ENCODE data around the gene KATNA1. TPM values are rescaled to one million over a fixed set of nuclear protein-coding genes. Genes with fewer than 3 reads are reported as not detected.
"Not testable (repeated sequence)": the region's sequence is repeated elsewhere in the genome, so short reads cannot be mapped to it uniquely, and the experiment has no call there.

KATNA1 gene
- total RNA-seq, 1 donor from 2014 or later = 13.3 TPM

DNA sequence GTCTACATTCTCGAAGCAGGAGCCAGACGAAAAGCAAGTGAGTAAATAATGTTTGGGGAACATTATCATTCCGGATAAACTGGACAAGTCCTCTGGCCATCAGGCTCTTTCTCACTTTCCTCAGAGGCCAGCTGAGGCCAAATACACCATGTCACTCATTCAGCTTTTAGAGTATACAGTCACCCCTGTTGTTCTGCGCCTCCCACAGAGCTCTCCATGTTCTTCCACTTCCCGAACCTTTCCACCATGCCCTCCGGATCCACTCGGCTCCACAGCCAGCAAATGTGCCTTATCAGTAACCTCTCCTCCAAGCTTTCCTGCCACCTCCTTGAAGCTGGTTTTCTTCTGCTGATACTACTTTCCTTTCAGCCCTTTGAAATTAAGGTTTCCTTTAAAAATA, 37.7 kb upstream of the KATNA1 start:
- no peaks in the 10 kb centered on the region for H3K27me3 ChIP-seq (ENCODE audit: low read depth)
- peaks cover 69% of the 10 kb centered on the region for H3K36me3 ChIP-seq
- intact Hi-C loops (cut with DNase I) = no loop called here
- no peak for DNase-seq
- no peak overlapping the region for H3K27ac ChIP-seq
- no peaks in the 10 kb centered on the region for H3K4me1 ChIP-seq
- TF ChIP-seq, protein P1, sequence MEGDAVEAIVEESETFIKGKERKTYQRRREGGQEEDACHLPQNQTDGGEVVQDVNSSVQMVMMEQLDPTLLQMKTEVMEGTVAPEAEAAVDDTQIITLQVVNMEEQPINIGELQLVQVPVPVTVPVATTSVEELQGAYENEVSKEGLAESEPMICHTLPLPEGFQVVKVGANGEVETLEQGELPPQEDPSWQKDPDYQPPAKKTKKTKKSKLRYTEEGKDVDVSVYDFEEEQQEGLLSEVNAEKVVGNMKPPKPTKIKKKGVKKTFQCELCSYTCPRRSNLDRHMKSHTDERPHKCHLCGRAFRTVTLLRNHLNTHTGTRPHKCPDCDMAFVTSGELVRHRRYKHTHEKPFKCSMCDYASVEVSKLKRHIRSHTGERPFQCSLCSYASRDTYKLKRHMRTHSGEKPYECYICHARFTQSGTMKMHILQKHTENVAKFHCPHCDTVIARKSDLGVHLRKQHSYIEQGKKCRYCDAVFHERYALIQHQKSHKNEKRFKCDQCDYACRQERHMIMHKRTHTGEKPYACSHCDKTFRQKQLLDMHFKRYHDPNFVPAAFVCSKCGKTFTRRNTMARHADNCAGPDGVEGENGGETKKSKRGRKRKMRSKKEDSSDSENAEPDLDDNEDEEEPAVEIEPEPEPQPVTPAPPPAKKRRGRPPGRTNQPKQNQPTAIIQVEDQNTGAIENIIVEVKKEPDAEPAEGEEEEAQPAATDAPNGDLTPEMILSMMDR (IDR thresholded peaks at IDR 0.05) = no peak
- no peak overlapping the region for H3K4me3 ChIP-seq
- H3K9me3 ChIP-seq = no peaks in the 10 kb centered on the region
- no peak for ATAC-seq

DNA sequence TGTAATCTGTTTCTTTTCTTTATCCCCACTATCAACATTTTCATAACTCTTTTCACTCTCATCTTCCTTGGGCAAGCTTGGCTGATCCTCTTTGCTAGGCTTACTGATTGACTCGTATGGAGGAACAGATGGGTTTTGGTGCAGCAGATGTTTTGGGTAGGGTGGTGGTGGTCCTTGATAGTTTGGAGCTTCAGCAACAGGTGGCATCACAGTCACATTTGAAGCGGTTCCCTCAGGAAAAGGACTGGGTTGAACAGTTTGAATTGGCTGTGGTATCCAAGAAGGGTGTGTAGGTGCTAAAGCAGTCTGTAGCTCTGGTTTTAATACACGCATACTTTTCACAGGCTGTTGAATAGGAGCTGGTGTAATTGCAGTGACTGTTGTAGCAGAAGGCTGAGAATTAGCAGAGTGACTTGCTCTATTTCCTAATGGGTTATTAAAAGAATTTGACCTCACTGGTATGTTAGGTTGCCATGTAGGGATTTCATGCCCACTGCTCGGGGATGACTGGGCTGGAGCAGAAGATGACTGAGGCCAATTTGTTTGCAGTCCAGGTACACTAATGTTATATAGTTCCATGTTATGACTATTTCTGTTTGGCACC, 34.8 kb upstream of the KATNA1 start:
- intact Hi-C loops (cut with DNase I) = no loop called here
- ATAC-seq = no peak

DNA sequence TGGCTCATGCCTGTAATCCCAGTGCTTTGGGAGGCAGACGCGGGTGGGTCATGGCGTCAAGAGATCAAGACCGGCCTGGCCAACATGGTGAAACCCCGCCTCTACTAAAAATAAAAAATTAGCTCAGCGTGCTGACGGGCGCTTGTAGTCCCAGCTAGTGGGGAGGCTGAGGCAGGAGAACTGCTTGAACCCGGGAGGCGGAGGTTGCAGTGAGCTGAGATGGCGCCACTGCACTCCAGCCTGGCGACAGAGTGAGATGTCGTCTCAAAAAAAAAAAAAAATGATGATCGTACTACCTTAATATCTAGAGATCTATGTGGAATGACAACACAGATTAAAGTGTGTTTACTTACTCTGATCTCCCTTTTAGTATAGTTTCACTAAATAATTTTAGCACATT, 33.3 kb upstream of the KATNA1 start:
- H3K4me3 ChIP-seq; ATAC-seq; H3K9me3 ChIP-seq; H3K27me3 ChIP-seq (ENCODE audit: low read depth); intact Hi-C loops (cut with DNase I); DNase-seq; H3K4me1 ChIP-seq; H3K27ac ChIP-seq: not testable (repeated sequence)
- peaks cover 67% of the 10 kb centered on the region for H3K36me3 ChIP-seq

More for the DNA sequence above, 34.8 kb upstream of the KATNA1 start:
- Histone ChIP-seq H3K4me1 (no peaks in the 10 kb centered on the region), H3K9me3 (no peaks in the 10 kb centered on the region), H3K4me3 (no peak overlapping the region), H3K36me3 (peaks cover 72% of the 10 kb centered on the region), H3K27me3 (ENCODE audit: low read depth) (no peaks in the 10 kb centered on the region), H3K27ac (no peak overlapping the region)
- TF ChIP-seq, protein P1 (IDR thresholded peaks at IDR 0.05) = no peak
- DNase-seq = no peak

DNA sequence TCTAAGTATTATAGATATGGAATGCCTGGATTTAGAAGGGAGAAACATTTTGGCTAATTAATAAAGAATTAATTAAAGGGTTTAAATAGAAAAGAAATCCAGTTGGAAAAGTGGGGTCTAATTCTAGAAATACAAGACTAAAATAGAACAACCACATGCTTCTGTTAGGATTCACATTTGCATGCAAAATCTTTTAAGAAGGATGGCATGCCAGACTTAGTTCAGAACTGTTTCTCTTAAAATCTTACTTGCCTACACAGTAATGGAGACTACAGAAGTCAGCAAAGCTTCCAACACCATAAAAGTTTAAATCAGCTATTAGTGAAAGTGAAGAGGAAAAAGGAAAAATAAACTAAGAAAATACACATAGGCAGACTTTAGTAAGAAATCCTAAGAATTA, 32.7 kb upstream of the KATNA1 start:
- no peaks in the 10 kb centered on the region for H3K9me3 ChIP-seq
- no peak overlapping the region for H3K4me3 ChIP-seq
- TF ChIP-seq, protein P1 (IDR thresholded peaks at IDR 0.05) = no peak
- intact Hi-C loops (cut with DNase I) = no loop called here
- DNase-seq = no peak
- no peak for ATAC-seq
- no peaks in the 10 kb centered on the region for H3K4me1 ChIP-seq
- peaks cover 67% of the 10 kb centered on the region for H3K36me3 ChIP-seq
- no peaks in the 10 kb centered on the region for H3K27me3 ChIP-seq (ENCODE audit: low read depth)
- H3K27ac ChIP-seq = no peak overlapping the region

DNA sequence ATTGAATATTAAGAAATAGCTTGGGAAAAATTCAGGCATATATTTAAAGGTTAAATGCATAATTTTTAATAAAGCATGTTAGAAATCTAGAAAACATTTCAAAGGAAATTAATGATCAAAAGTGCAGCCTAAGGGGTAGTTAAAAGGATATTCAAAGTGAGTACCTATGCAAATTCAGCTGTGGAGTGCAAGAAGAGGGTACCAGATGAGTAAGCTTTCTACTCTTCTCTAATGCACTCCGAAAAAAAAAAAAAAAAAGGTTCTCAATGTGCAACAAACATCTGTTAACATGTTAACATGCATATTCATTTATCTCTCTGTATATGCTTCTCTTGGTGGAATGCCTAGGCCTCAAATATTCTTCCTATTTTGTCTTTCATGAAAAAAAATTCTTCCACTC, 32.0 kb upstream of the KATNA1 start:
- ATAC-seq (no peak), DNase-seq (no peak)
- H3K27me3 ChIP-seq (ENCODE audit: low read depth) = no peaks in the 10 kb centered on the region
- no peak overlapping the region for H3K27ac ChIP-seq
- H3K9me3 ChIP-seq = no peaks in the 10 kb centered on the region
- TF ChIP-seq, protein P1 (IDR thresholded peaks at IDR 0.05) = no peak
- intact Hi-C loops (cut with DNase I) = no loop called here
- peaks cover 71% of the 10 kb centered on the region for H3K36me3 ChIP-seq
- H3K4me1 ChIP-seq = no peaks in the 10 kb centered on the region
- H3K4me3 ChIP-seq = no peak overlapping the region

DNA sequence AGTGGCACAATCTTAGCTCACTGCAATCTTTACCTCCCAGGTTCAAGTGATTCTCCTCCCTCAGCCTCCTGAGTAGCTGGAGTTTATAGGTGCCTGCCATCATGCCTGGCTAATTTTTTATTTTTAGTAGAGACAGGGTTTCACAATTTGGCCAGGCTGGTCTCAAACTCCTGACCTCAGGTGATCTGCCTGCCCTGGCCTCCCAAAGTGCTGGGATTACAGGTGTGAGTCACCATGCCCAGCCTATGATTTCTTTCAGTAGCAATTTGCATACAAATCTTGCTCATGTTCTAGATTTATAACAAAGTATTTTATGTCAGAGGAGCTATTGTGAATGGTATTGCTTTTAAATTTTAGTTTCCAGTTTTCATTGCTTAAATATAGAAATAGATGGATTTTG, 23.8 kb upstream of the KATNA1 start:
- H3K9me3 ChIP-seq; H3K27me3 ChIP-seq (ENCODE audit: low read depth); H3K27ac ChIP-seq; ATAC-seq; H3K4me1 ChIP-seq; H3K4me3 ChIP-seq; DNase-seq; intact Hi-C loops (cut with DNase I): not testable (repeated sequence)
- H3K36me3 ChIP-seq = peaks cover 94% of the 10 kb centered on the region

Data from lower lobe of right lung (tissue), 2 donors.